Subcutaneous preadipocyte (primary cell): ENCODE results near the gene RIN3. TPM values are rescaled to one million over a fixed set of nuclear protein-coding genes. Genes with fewer than 3 reads are reported as not detected.

Experiments
- total RNA-seq: library from RNA; depleted of rRNA; stranded (reverse); fragments of >200 nt; gene quantifications from 2 replicates; pipeline ENCODE4 v1.2.3, GENCODE V29; 2012

Gene RIN3
- 10.7 and 17.4 TPM in 2 replicates for total RNA-seq

GRCh38 chr14:92513204-92513965 lies at the start of gene RIN3:
Gene RIN3 (plus strand): TSS chr14:92513781. CDS start chr14:92513933, 152 bp downstream.

Other genes with a start within 250 kb of the RIN3 start
- under 0.01 TPM in 1 of 2 replicates, not detected in the other for gene SLC24A4, start 190.6 kb upstream of the RIN3 start, total RNA-seq
- 32.5 and 39.3 TPM in 2 replicates for gene LGMN, start 234.8 kb downstream of the RIN3 start, total RNA-seq